Left colon (tissue), 2 donors: Measurements from ENCODE around the gene KATNBL1. TPM values are rescaled to one million over a fixed set of nuclear protein-coding genes. Genes with fewer than 3 reads are reported as not detected.
"Not testable (repeated sequence)": the region's sequence is repeated elsewhere in the genome, so short reads cannot be mapped to it uniquely, and the experiment has no call there.

Source experiments
- ATAC-seq: fragments of 200-7000 bp; cut with Tn5 transposase; one replicate; pipeline ENCODE4 v1.9.1; 2020; ENCODE audit warnings: mild to moderate bottlenecking, moderate library complexity
- DNase-seq, 2 donors: peaks; one replicate each; pipeline ENCODE4 v3.0.0-alpha.2; 2020
- intact Hi-C, 2 donors: fragments of 100-400 bp; cut with DNase I in 1 of 2; cut with micrococcal nuclease in 1 of 2; formaldehyde crosslinking; loops; one replicate each; pipeline versions ENCODE4 v1.11.2 to v1.14.0; 2022; cut with DNase I, micrococcal nuclease
- total RNA-seq, 2 donors: library from RNA; stranded (reverse); fragmentation: NEBNext Ultra II Directional; extraction: Animal tissue kit (Norgen Biotek cat#: 25700); gene quantifications; one replicate each; pipeline ENCODE4 v1.2.1, GENCODE V29; 2021
- donor health status: DM: no; HTN: no; CAD: no.
- donor health status: DM: yes; HTN: yes; CAD: no.

The KATNBL1 gene
- total RNA-seq, 2 donors from 2014 or later, result 33.7 to 41.4 TPM

DNA sequence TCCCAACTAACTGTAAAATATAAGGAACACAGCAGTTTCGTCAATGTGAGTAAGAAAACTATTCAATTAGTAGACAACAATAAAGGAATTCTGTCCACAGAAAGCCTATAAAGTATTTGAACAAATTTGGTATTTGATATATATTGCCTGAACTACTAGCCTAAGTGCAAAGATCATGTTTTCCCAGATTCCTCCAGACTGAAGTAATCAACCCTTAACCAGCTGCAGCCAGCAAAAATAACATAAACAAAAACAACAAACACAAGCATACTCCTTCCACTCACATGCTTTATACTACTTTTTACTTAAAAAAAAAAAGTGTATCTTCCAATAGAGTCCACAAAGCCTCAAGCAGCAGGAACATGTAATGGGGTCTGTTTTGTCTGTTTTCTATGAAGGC is 84.0 kb downstream of the KATNBL1 start:
- intact Hi-C loops, result no loop called here
- DNase-seq (no peak), ATAC-seq (no peak)

GRCh38 chr15:34124651-34125050 is 85.2 kb downstream of the KATNBL1 start:
- ATAC-seq, result no peak
- intact Hi-C loops, result no loop called here
- no peak for DNase-seq

DNA sequence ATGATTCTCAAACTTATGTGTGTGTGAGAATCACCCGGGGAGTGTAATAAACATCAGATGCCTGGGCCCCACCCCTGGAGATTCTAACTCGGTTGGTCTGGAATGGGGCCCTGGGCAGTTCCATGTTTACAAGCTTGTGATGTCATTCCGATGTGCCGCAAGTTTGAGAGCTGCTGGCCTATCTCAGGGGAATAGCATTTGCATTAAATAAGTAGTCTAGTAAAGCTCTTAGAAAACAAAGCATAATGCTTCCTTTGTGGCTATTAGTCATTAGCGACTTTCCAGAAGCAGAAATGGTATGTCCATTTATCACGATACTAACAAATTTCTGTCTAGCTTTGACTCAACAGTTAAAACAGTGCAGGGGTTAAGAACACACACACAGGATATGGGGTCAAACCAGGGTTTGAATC is 87.1 kb downstream of the KATNBL1 start:
- intact Hi-C loops, result no loop called here
- no peak for DNase-seq
- ATAC-seq, result no peak

GRCh38 chr15:34121786-34122185 is 88.1 kb downstream of the KATNBL1 start:
- DNase-seq, intact Hi-C loops, ATAC-seq: not testable (repeated sequence)

DNA sequence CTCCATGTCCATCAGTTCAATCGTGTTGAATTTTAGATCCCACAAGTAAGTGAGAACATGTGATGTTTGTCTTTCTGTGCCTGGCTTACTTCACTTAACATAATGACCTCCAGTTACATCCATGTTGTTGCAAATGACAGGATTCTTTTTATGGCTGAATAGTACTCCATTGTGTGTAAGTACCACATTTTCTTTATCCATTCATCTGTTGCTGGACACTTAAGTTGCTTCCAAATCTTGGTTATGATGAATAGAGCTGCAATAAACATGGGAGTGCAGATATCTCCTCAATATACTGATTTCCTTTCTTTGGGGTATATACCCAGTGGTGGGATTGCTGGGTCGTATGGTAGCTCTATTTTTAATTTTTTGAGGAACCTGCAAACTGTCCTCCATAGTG is 89.5 kb downstream of the KATNBL1 start:
- ATAC-seq, intact Hi-C loops, DNase-seq: not testable (repeated sequence)

DNA sequence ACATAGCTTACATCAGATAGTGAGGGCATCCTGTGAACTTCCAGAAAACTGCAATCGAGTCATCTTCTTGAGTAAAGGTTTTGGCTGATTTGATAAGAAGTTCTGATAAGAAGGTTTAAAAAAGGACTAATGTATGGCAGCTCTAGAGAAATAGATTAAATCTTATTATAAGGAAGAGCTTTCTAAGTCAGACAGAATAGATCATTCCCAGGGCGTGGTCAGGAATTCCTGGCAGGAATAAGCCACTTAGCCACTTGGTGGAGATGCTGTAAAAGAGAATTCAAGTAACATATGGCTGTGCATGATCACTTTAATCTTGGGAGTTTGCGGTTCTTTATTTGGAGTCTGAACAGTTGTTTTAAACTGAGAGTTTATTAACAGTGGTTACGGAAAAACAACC is 90.6 kb downstream of the KATNBL1 start:
- DNase-seq (no peak), ATAC-seq (peak; percentile 59)
- intact Hi-C loops, result no loop called here

DNA sequence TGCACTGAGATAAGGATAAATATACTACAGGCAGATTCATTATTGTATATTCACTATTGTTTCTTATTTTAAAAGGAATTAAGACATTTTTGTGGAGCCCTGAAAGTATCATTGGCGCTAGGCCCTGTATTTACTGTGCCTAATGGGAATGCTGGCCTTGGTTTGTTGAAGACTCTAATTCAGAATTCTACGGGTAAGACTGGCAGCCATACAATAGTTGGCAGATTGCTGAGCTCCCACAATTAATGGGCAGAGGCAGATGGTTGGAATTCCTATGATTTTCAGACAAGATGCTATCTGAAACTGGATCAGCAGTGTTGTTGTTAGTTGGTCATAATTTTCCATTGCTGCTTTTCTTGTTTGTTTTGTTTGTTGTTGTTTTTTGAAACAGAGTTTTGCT is 93.3 kb downstream of the KATNBL1 start:
- no peak for DNase-seq
- intact Hi-C loops, result no loop called here
- ATAC-seq, result no peak

GRCh38 chr15:34114739-34115138 is 95.2 kb downstream of the KATNBL1 start:
- ATAC-seq (no peak), DNase-seq (no peak)
- intact Hi-C loops, result no loop called here

GRCh38 chr15:34114215-34114614 is 95.7 kb downstream of the KATNBL1 start:
- intact Hi-C loops, result no loop called here
- no peak for DNase-seq
- ATAC-seq, result no peak

DNA sequence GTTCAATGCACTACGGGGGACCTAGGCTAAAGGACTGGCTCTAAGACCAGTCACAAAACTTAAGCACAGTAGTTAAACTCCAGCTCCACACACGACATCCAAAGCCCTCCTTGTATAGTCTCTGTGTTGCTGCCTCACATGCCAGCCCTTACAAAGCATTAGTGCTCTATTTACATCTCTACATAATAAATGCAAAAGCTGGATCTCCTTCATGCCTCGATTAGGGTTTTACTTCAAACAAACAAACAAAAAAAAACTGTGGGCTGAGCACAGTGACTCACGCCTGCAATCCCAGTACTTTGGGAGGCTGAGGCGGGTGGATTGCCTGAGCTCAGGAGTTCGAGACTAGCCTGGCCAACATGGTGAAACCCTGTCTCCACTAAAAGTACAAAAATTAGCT is 98.4 kb downstream of the KATNBL1 start:
- no peak for ATAC-seq
- intact Hi-C loops, result no loop called here
- no peak for DNase-seq

GRCh38 chr15:34109797-34110663 is 99.9 kb downstream of the KATNBL1 start:
- ATAC-seq (peak; percentile 44), DNase-seq (no peak)
- intact Hi-C loops, result no loop called here

DNA sequence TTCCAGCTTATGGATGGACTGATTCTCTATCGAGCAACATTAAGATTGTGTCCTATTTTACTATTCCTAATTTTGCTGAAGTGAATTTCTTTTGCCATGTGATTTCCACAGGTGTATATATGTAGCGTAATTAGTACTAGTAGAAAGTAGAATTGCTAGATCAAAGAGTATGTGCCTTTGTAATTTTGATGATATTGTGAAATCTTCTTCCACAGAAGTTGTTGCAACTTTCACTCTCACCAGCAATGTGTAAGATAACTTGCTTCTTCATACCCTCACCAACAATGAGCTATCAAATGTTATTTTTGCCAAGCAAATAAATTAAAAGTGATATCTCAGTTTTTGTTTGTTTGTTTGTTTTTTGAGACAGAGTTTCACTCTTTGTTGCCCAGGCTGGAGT is 102.6 kb downstream of the KATNBL1 start:
- ATAC-seq (no peak), DNase-seq (no peak)
- intact Hi-C loops, result no loop called here

DNA sequence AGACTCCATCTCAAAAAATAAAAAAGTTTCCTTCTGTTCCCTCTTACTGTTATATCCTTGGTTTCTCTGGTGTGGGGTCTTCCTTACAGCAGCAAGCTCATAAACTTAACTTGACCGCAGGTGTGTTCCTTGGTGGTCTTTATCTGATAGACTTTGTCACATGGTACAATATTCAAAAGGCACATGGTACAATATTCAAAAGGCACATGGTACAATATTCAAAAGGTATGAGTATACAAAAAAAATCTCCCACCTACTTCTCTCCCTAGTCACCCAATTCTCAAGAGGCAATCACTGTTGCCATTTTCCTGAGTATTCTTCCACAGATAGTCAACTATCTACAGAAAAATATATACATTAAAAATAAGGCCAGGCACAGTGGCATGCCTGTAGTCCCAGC is 103.5 kb downstream of the KATNBL1 start:
- intact Hi-C loops, result no loop called here
- ATAC-seq, result no peak
- no peak for DNase-seq

DNA sequence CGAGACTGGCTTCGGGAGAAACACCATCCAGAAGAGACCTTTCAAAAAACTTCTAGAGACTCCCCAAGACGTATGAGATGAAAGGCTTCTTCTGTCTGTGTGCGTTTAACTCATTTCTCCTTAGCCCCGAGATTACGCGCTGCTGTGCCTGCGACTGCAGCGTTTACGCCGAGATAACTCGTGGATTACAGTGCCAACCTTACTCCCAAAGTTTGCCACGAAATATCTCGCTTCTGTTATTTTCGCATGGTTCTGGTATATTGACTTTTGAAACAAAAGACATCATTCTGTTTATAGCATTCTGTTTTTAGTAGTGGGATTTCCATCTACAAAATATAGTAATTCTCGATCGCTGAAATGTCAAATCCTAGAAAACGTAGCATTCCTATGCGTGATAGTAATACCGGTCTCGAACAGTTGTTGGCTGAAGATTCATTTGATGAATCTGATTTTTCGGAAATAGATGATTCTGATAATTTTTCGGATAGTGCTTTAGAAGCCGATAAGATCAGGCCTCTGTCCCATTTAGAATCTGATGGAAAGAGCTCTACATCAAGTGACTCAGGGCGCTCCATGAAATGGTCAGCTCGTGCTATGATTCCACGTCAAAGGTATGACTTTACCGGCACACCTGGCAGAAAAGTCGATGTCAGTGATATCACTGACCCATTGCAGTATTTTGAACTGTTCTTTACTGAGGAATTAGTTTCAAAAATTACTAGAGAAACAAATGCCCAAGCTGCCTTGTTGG is 107.5 kb downstream of the KATNBL1 start:
- intact Hi-C loops, result loop anchor here in 1 of 2 donors (5.0 kb wide), 1 partner anchor 120 kb away; no protein-coding TSS in a partner anchor

GRCh38 chr15:34101366-34102174 is 108.3 kb downstream of the KATNBL1 start, which contains the start of the genes EMC7 and PGBD4:
Gene EMC7, minus strand, starts transcription at chr15:34101862. Its CDS starts 23 bp downstream, at chr15:34101839.
Gene PGBD4, plus strand, starts transcription at chr15:34102083. Its CDS starts 449 bp downstream, at chr15:34102532.
- peak; percentile 99 for DNase-seq
- peak; percentile 99 for ATAC-seq
- intact Hi-C loops, result loop anchor here in 1 of 2 donors (5.0 kb wide), 1 partner anchor 121 kb away; no protein-coding TSS in a partner anchor

More for the DNA sequence above, 107.5 kb downstream of the KATNBL1 start:
- ATAC-seq, result peak; percentile 26
- no peak for DNase-seq

- DNase-seq, result no peak
- intact Hi-C loops, result loop anchor here in 1 of 2 donors (5.0 kb wide), 1 partner anchor 122 kb away; no protein-coding TSS in a partner anchor
Measured at GRCh38 chr15:34099914-34100313, 110.0 kb downstream of the KATNBL1 start.

More at GRCh38 chr15:34099914-34100313, 110.0 kb downstream of the KATNBL1 start:
- ATAC-seq, result no peak
